ENCODE results near the gene PNMA6E.

- TF ChIP-seq EZH2phosphoT487 (IDR thresholded peaks at IDR 0.05; ENCODE audit: low read length): no peak
- TF ChIP-seq, protein P1, sequence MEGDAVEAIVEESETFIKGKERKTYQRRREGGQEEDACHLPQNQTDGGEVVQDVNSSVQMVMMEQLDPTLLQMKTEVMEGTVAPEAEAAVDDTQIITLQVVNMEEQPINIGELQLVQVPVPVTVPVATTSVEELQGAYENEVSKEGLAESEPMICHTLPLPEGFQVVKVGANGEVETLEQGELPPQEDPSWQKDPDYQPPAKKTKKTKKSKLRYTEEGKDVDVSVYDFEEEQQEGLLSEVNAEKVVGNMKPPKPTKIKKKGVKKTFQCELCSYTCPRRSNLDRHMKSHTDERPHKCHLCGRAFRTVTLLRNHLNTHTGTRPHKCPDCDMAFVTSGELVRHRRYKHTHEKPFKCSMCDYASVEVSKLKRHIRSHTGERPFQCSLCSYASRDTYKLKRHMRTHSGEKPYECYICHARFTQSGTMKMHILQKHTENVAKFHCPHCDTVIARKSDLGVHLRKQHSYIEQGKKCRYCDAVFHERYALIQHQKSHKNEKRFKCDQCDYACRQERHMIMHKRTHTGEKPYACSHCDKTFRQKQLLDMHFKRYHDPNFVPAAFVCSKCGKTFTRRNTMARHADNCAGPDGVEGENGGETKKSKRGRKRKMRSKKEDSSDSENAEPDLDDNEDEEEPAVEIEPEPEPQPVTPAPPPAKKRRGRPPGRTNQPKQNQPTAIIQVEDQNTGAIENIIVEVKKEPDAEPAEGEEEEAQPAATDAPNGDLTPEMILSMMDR (IDR thresholded peaks at IDR 0.05; ENCODE audit: low read length): no peak
- no peak for TF ChIP-seq EZH2 (optimal IDR thresholded peaks at IDR 0.05; ENCODE audit: low read depth, low read length)
These were observed 35.5 kb downstream of the PNMA6E start for GRCh38 chrX:153365670-153366069.

All from MM.1S (cell line).